C4-2B (cell line): Measurements from ENCODE around the gene CCR8.

Experiments
- H3K27ac ChIP-seq: fragments of 450-650 bp; 2 replicates; pipeline ENCODE4 v1.5.1; 2017
- CTCF ChIP-seq: fragments of 450-650 bp; conservative IDR thresholded peaks from 2 replicates; pipeline ENCODE4 v1.5.1; 2017; ENCODE audit warnings: mild to moderate bottlenecking
- ZFX ChIP-seq: fragments of 450-650 bp; IDR thresholded peaks from 2 replicates; pipeline ENCODE4 v1.6.1; 2017

The CCR8 gene

GRCh38 chr3:39294446-39295183 is 34.9 kb upstream of the CCR8 start:
- no peak overlapping the region for H3K27ac ChIP-seq
- no peak for TF ChIP-seq CTCF
- no peak for TF ChIP-seq ZFX

DNA sequence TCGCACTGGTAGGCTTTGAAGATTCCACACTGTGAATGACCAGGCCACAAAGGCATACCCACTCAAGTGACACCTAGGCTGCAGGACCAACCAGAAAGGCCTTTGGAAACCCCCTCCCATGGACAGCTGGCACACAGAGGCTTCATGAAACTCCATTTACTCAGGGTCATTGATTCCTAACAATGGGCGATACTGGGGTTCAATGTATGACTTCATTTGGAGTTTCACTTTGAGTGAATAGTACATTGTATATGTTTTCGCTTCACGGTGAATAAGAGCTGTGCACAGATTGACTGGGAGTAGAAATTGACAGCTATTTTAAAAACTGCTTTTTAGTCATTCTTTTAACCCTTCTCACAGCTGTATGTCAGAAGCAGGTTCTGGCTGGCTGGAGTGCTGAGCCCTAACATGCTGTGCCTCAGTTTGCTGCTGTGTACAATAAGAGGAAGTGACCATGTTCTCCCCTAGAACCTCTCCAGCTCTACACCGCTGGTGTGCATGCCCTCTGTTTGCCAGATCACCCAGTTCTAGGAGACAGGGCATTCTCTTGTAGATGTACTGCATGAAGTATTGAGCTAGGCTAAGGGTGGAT is 34.2 kb upstream of the CCR8 start:
- no peak overlapping the region for H3K27ac ChIP-seq
- TF ChIP-seq ZFX, result no peak

GRCh38 chr3:39296197-39297077 is 33.1 kb upstream of the CCR8 start:
- no peak overlapping the region for H3K27ac ChIP-seq
- no peak for TF ChIP-seq ZFX
- no peak for TF ChIP-seq CTCF

- no peak overlapping the region for H3K27ac ChIP-seq
- no peak for TF ChIP-seq CTCF
- TF ChIP-seq ZFX, result no peak
Measured at GRCh38 chr3:39299279-39299678, 30.2 kb upstream of the CCR8 start.

DNA sequence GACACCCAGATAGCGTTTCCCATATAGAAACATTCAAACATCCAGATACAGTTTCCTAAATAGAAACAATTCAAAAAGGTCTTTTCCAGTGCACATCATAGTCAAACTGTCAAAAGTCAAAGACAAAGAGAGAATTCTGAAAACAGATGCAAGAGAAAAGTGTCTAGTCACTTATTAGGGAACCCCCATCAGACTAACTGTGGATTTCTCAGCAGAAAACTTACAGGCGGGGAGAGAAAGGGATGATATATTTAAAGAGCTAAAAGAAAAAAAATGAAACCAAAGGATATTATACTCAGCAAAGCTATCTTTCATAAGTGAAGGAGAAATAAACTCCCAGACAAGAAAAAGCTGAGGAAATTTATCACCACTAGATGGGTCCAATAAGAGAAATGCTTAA is 27.3 kb upstream of the CCR8 start:
- H3K27ac ChIP-seq, result no peak overlapping the region
- TF ChIP-seq ZFX (no peak), CTCF (no peak)

DNA sequence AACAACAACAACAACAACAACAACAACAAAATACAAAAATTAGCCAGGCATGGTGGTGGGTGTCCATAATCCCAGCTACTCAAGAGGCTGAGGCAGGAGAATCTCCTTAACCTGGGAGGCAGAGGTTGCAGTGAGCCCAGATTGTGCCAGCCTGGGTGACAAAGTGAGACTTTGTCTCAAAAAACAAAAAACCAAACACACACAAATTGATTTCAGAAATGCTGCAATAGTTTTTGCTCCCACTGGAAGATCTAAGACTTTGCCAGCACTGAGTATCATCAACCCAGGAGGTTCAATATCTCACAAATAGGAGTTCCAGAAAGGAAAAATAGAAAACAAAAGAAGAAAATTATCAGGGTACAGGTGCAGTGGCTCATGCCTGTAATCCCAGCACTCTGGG is 16.2 kb upstream of the CCR8 start:
- no peak for TF ChIP-seq ZFX
- TF ChIP-seq CTCF, result no peak
- no peak overlapping the region for H3K27ac ChIP-seq

GRCh38 chr3:39315420-39315819 is 14.1 kb upstream of the CCR8 start:
- no peak overlapping the region for H3K27ac ChIP-seq
- TF ChIP-seq CTCF, result no peak
- TF ChIP-seq ZFX, result no peak
